ENCODE data around the gene MRPS6. TPM values are rescaled to one million over a fixed set of nuclear protein-coding genes. Genes with fewer than 3 reads are reported as not detected.

Gene MRPS6
- total and polyA plus RNA-seq, 2 experiments from 2014 or later, result 13.7 to 83.9 TPM

DNA sequence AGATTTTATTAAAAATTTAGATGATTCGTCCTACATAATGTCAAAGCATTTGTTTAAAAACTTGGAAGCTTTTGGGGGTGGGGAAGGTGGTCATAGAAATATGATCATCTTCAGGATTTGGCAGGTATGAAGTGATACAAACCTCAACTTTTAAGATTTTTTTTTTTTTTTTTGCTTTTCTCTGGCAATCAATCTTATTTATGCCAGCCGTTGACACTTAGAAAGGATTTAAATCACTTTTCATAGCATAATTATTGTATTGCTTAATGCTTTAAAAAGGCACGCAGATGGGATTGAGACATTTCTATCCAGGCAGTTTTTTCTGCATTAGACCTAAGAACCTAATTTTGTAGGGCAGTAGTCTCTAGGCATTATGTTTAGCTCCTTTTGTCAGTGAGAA is 19.7 kb downstream of the MRPS6 start:
- no peaks in the 10 kb centered on the region for H3K9me3 ChIP-seq (ENCODE audit: low read depth)
- H3K9me2 ChIP-seq (ENCODE audit: insufficient read depth), result no peaks in the 10 kb centered on the region
- 63 to 68% methylated on average over 3 of the region's 3 CpGs for WGBS, 2 experiments (ENCODE audit: low coverage in 1 of 2, low lambda C conversion rate in 2 of 2, missing lambda C conversion rate in 2 of 2)
- H3K9ac ChIP-seq, result no peak overlapping the region
- H3K36me3 ChIP-seq (ENCODE audit: low read depth), result no peaks in the 10 kb centered on the region; the same call in 1 of the 2 replicates
- H3K4me3 ChIP-seq, result no peak overlapping the region
- peaks cover 9% of the 10 kb centered on the region; the same call in 1 of the 2 replicates for H3F3A ChIP-seq (ENCODE audit: insufficient read depth)
- no peaks in the 10 kb centered on the region for H3K27me3 ChIP-seq (replicated peaks; ENCODE audit: insufficient read depth)
- no peak for DNase-seq
- no peaks in the 10 kb centered on the region for H3K4me1 ChIP-seq (ENCODE audit: insufficient read depth)
- TF ChIP-seq EZH2 (IDR thresholded peaks at IDR 0.05; ENCODE audit: insufficient read depth, poor library complexity, severe bottlenecking) (no peak), EZH2phosphoT487 (IDR thresholded peaks at IDR 0.05; ENCODE audit: insufficient read depth, low read depth) (no peak)
- H3K27ac ChIP-seq, result no peak overlapping the region
- in situ Hi-C loops (cut with MboI), result no loop called here
- peaks cover 97% of the 10 kb centered on the region for H3K79me2 ChIP-seq (ENCODE audit: insufficient read depth)
- no peak overlapping the region for H2AFZ ChIP-seq
- no peak overlapping the region for H3K4me2 ChIP-seq (ENCODE audit: unreplicated experiment)
- no peaks in the 10 kb centered on the region for H4K20me1 ChIP-seq (ENCODE audit: insufficient read depth)

DNA sequence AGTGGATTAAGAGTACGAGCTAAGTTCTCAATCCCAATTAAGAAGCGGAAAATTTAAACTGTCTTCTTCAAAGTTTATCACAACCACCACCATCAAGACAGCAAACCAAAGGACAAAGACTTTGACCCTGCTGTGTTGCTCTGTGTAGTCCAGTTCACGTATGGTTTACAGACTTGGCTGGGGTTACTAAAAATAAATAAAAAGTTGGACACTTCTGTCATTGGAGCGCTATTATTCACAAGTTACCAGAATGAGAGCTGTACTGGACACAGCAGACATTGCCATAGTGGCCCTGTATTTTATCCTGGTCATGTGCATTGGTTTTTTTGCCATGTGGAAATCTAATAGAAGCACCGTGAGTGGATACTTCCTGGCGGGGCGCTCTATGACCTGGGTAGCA is 21.6 kb downstream of the MRPS6 start:
- in situ Hi-C loops (cut with MboI), result no loop called here
- Histone ChIP-seq H3K4me3 (no peak overlapping the region), H3K4me2 (ENCODE audit: unreplicated experiment) (no peak overlapping the region), H3K79me2 (ENCODE audit: insufficient read depth) (peaks cover 97% of the 10 kb centered on the region), H3K36me3 (ENCODE audit: low read depth) (no peaks in the 10 kb centered on the region; the same call in 1 of the 2 replicates), H3F3A (ENCODE audit: insufficient read depth) (peaks cover 13% of the 10 kb centered on the region), H3K9ac (no peak overlapping the region), H3K4me1 (ENCODE audit: insufficient read depth) (no peaks in the 10 kb centered on the region), H3K9me3 (ENCODE audit: low read depth) (no peaks in the 10 kb centered on the region), H3K27me3 (replicated peaks; ENCODE audit: insufficient read depth) (no peaks in the 10 kb centered on the region), H2AFZ (no peak overlapping the region), H3K9me2 (ENCODE audit: insufficient read depth) (no peaks in the 10 kb centered on the region), H4K20me1 (ENCODE audit: insufficient read depth) (no peaks in the 10 kb centered on the region), H3K27ac (no peak overlapping the region)
- no peak for DNase-seq
- WGBS, 2 experiments (ENCODE audit: low coverage in 1 of 2, low lambda C conversion rate in 2 of 2, missing lambda C conversion rate in 2 of 2), result 94 to 95% methylated on average over 7 of the region's 7 CpGs
- no peak for TF ChIP-seq EZH2phosphoT487 (IDR thresholded peaks at IDR 0.05; ENCODE audit: insufficient read depth, low read depth)
- no peak for TF ChIP-seq EZH2 (IDR thresholded peaks at IDR 0.05; ENCODE audit: insufficient read depth, poor library complexity, severe bottlenecking)

DNA sequence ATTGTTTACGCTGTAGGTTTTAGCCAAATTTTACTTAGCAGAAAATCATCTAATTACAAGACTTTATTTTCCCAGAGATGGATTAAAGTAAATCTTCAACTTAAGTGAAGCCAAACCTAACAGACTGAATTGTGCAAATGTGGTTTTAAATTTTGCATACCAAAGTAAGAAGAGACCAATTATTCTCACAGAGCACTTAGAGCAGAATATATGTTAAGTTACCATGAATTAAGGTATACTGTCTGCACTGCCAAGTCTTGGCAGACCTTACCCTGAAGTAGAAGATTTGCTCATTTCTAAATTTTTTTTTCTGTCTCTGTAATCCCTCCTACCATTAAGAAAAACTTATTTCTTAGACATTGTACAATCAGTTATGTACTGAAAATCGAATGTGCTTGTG is 24.1 kb downstream of the MRPS6 start:
- Histone ChIP-seq H3K79me2 (ENCODE audit: insufficient read depth) (peaks cover 97% of the 10 kb centered on the region), H3K4me3 (no peak overlapping the region), H3K9ac (no peak overlapping the region), H3K4me2 (ENCODE audit: unreplicated experiment) (no peak overlapping the region), H3K27me3 (replicated peaks; ENCODE audit: insufficient read depth) (no peaks in the 10 kb centered on the region), H3K9me3 (ENCODE audit: low read depth) (no peaks in the 10 kb centered on the region), H3F3A (ENCODE audit: insufficient read depth) (peaks cover 23% of the 10 kb centered on the region), H3K4me1 (ENCODE audit: insufficient read depth) (peaks cover 22% of the 10 kb centered on the region), H3K9me2 (ENCODE audit: insufficient read depth) (no peaks in the 10 kb centered on the region), H2AFZ (no peak overlapping the region), H3K27ac (no peak overlapping the region), H3K36me3 (ENCODE audit: low read depth) (no peaks in the 10 kb centered on the region; the same call in 1 of the 2 replicates), H4K20me1 (ENCODE audit: insufficient read depth) (no peaks in the 10 kb centered on the region)
- in situ Hi-C loops (cut with MboI), result no loop called here
- no peak for DNase-seq
- TF ChIP-seq EZH2phosphoT487 (IDR thresholded peaks at IDR 0.05; ENCODE audit: insufficient read depth, low read depth) (no peak), EZH2 (IDR thresholded peaks at IDR 0.05; ENCODE audit: insufficient read depth, poor library complexity, severe bottlenecking) (no peak)
- WGBS, 2 experiments (ENCODE audit: low coverage in 1 of 2, low lambda C conversion rate in 2 of 2, missing lambda C conversion rate in 2 of 2), result 95 to 98% methylated on average over 2 of the region's 2 CpGs

DNA sequence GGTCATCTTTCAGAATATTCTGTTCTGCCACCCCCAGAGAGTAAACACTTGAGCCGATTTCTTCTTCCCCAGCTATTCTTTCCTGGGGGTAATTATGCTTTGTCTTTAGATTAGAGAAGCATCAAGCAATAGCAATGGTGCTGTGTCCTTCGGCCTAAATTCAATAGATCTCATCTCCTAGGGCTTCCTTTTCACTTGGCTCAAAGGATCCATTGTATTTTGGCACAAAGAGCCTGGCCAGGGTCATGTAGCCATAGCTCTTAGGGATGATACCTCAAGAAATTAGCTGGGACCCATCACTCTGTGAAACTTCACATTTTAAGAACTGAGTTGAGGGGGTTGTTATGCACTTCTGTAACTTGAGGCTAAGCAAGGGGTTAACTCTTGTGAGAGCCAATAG is 27.0 kb downstream of the MRPS6 start:
- H2AFZ ChIP-seq, result no peak overlapping the region
- no peak overlapping the region for H3K27ac ChIP-seq
- 98 to 100% methylated on average over 2 of the region's 2 CpGs for WGBS, 2 experiments (ENCODE audit: low coverage in 1 of 2, low lambda C conversion rate in 2 of 2, missing lambda C conversion rate in 2 of 2)
- H3K4me3 ChIP-seq, result no peak overlapping the region
- H3K36me3 ChIP-seq (ENCODE audit: low read depth), result no peaks in the 10 kb centered on the region; the same call in 1 of the 2 replicates
- DNase-seq, result no peak
- H3K4me1 ChIP-seq (ENCODE audit: insufficient read depth), result peaks cover 28% of the 10 kb centered on the region
- TF ChIP-seq EZH2 (IDR thresholded peaks at IDR 0.05; ENCODE audit: insufficient read depth, poor library complexity, severe bottlenecking), result no peak
- no peak for TF ChIP-seq EZH2phosphoT487 (IDR thresholded peaks at IDR 0.05; ENCODE audit: insufficient read depth, low read depth)
- H3K79me2 ChIP-seq (ENCODE audit: insufficient read depth), result peaks cover 99% of the 10 kb centered on the region
- H3K9ac ChIP-seq, result no peak overlapping the region
- no peaks in the 10 kb centered on the region for H4K20me1 ChIP-seq (ENCODE audit: insufficient read depth)
- no peak overlapping the region for H3K4me2 ChIP-seq (ENCODE audit: unreplicated experiment)
- peaks cover 23% of the 10 kb centered on the region for H3F3A ChIP-seq (ENCODE audit: insufficient read depth)
- no peaks in the 10 kb centered on the region for H3K9me3 ChIP-seq (ENCODE audit: low read depth)
- H3K27me3 ChIP-seq (replicated peaks; ENCODE audit: insufficient read depth), result no peaks in the 10 kb centered on the region
- no peaks in the 10 kb centered on the region for H3K9me2 ChIP-seq (ENCODE audit: insufficient read depth)
- in situ Hi-C loops (cut with MboI), result no loop called here

DNA sequence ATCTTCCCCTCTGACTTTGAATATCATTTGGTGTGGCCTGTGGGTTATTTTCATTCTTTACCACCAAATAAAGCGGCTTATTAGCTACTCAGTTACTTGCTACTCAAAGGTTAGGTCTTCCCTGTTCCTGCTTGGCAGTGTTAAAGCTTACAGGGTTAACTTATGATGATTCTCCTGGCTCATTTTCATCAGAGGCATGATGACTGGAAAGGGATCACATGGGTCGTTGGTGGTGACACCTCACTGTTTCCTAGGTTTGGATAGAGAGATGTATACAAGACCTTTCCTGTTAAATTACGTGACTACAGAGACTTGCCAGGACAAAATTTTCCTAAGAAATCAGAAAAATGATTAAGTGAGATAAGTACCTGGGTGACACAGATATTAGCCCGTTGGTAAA is 27.4 kb downstream of the MRPS6 start:
- Histone ChIP-seq H2AFZ (no peak overlapping the region), H3K9me2 (ENCODE audit: insufficient read depth) (no peaks in the 10 kb centered on the region), H4K20me1 (ENCODE audit: insufficient read depth) (no peaks in the 10 kb centered on the region), H3K27me3 (replicated peaks; ENCODE audit: insufficient read depth) (no peaks in the 10 kb centered on the region), H3K27ac (no peak overlapping the region), H3K9ac (no peak overlapping the region), H3K36me3 (ENCODE audit: low read depth) (no peaks in the 10 kb centered on the region; the same call in 1 of the 2 replicates), H3F3A (ENCODE audit: insufficient read depth) (peaks cover 23% of the 10 kb centered on the region), H3K4me3 (no peak overlapping the region), H3K9me3 (ENCODE audit: low read depth) (no peaks in the 10 kb centered on the region), H3K4me1 (ENCODE audit: insufficient read depth) (peaks cover 28% of the 10 kb centered on the region), H3K79me2 (ENCODE audit: insufficient read depth) (peaks cover 99% of the 10 kb centered on the region), H3K4me2 (ENCODE audit: unreplicated experiment) (peak overlapping the region; percentile 15)
- in situ Hi-C loops (cut with MboI), result no loop called here
- TF ChIP-seq EZH2 (IDR thresholded peaks at IDR 0.05; ENCODE audit: insufficient read depth, poor library complexity, severe bottlenecking) (no peak), EZH2phosphoT487 (IDR thresholded peaks at IDR 0.05; ENCODE audit: insufficient read depth, low read depth) (no peak)
- 40 to 41% methylated on average over 4 of the region's 4 CpGs for WGBS, 2 experiments (ENCODE audit: low coverage in 1 of 2, low lambda C conversion rate in 2 of 2, missing lambda C conversion rate in 2 of 2)
- peak; percentile 64 for DNase-seq
